Stomach (tissue), 9 donors: ENCODE results near the gene NFATC2. TPM values are rescaled to one million over a fixed set of nuclear protein-coding genes. Genes with fewer than 3 reads are reported as not detected.

Experiments used
- DNase-seq, 2 donors: peaks; one replicate each; pipeline versions ENCODE4 v3.0.0 to v3.0.0-alpha.2; 2013 to 2019
- H3K27ac ChIP-seq, 5 donors: fragments of 200-600 bp in 4 of 5; sonication (generic) in 4 of 5; one replicate each; pipeline ENCODE4 v1.5.1; 2013 to 2019; ENCODE audit warnings: mild to moderate bottlenecking in 1 of 5, moderate library complexity in 1 of 5
- H3K27me3 ChIP-seq, 3 donors: fragments of 200-600 bp; sonication (generic); one replicate each; pipeline ENCODE4 v1.5.1; 2017 to 2019; ENCODE audit warnings: mixed run types in 1 of 3
- H3K36me3 ChIP-seq, 4 donors: fragments of 200-600 bp; sonication (generic); 1 replicate in 3 of 4; 2 replicates in 1 of 4; pipeline ENCODE4 v1.5.1; 2016 to 2019
- H3K4me1 ChIP-seq, 4 donors: fragments of 200-600 bp; sonication (generic); one replicate each; pipeline ENCODE4 v1.5.1; 2016 to 2019
- H3K4me3 ChIP-seq, 4 donors: fragments of 200-600 bp; sonication (generic) in 3 of 4; one replicate each; pipeline ENCODE4 v1.5.1; 2016 to 2019; ENCODE audit warnings: mild to moderate bottlenecking in 1 of 4
- H3K9me3 ChIP-seq, 4 donors: fragments of 200-600 bp; sonication (generic); one replicate each; pipeline ENCODE4 v1.5.1; 2016 to 2019
- CTCF ChIP-seq, 7 experiments: fragments of 450-650 bp in 4 of 7; fragments of 200-600 bp in 3 of 7; sonication (generic) in 3 of 7; IDR thresholded peaks; one replicate each; pipeline ENCODE4 v1.5.1; 2016 to 2019; ENCODE audit warnings: antibody characterized with exemption in 7 of 7, control low read depth in 2 of 7, mild to moderate bottlenecking in 1 of 7
- EP300 ChIP-seq: sonication (generic); formaldehyde crosslinking; IDR thresholded peaks from one replicate; pipeline ENCODE4 v1.6.1; 2017; ENCODE audit warnings: antibody characterized with exemption
- POLR2A ChIP-seq, 4 donors: fragments of 450-650 bp; IDR thresholded peaks; one replicate each; pipeline ENCODE4 v1.6.1; 2016; ENCODE audit warnings: antibody characterized with exemption in 4 of 4, control low read depth in 2 of 4, mild to moderate bottlenecking in 1 of 4, moderate library complexity in 1 of 4
- POLR2AphosphoS5 ChIP-seq, 3 donors: sonication (generic); formaldehyde crosslinking; IDR thresholded peaks; one replicate each; pipeline ENCODE4 v1.6.1; 2016; ENCODE audit warnings: antibody characterized with exemption in 3 of 3
- WGBS, 5 donors: extraction: QIAGEN DNeasy Blood & Tissue Kit in 3 of 5; methylation state at CpG; one replicate each; pipeline versions ENCODE4 v1.1.5 to v1.1.7; 2013 to 2018; 5-methylcytosine and 5-hydroxymethylcytosine counted together
- intact Hi-C: fragments of 100-400 bp; cut with DNase I; formaldehyde crosslinking; loops from one replicate; pipeline ENCODE4 v1.15.1; 2023; ENCODE audit warnings: low total_unique reads
- polyA plus RNA-seq, 3 donors: library from polyadenylated mRNA; stranded (reverse); fragments of 200-250 nt; gene quantifications; one replicate each; pipeline ENCODE4 v1.2.3, GENCODE V29; 2013
- total RNA-seq, 5 donors: library from RNA; depleted of rRNA; stranded (reverse); fragments of >200 nt; gene quantifications; one replicate each; pipeline versions ENCODE4 v1.1.0 to v1.2.3, GENCODE V29; 2014 to 2016
- donor health status: healthy with polysubstance abuse.
- donor health status: Bipolar disorder and iron deficiency.
- donor health status: healthy.

Gene NFATC2
- total and polyA plus RNA-seq, 8 donors: 1.4 to 31.9 (median 8.6) TPM

GRCh38 chr20:51420805-51421204 is 121.7 kb downstream of the NFATC2 start:
- H3K36me3 ChIP-seq: peaks cover 0 to 45% (median 22%) of the 10 kb centered on the region in 4 donors
- no peak overlapping the region for H3K4me3 ChIP-seq
- no peaks in the 10 kb centered on the region for H3K27me3 ChIP-seq
- no peaks in the 10 kb centered on the region for H3K9me3 ChIP-seq
- DNase-seq: no peak
- intact Hi-C loops: no loop called here
- H3K4me1 ChIP-seq: peaks cover 0 to 3% (median 0%) of the 10 kb centered on the region in 4 donors
- no peak for TF ChIP-seq EP300
- no peak for TF ChIP-seq POLR2AphosphoS5 (IDR thresholded peaks at IDR 0.05)
- TF ChIP-seq CTCF (IDR thresholded peaks at IDR 0.05): no peak
- TF ChIP-seq POLR2A (IDR thresholded peaks at IDR 0.05): no peak
- 88 to 95% (median 91%) methylated on average over 3 of the region's 3 CpGs for WGBS, 5 donors
- H3K27ac ChIP-seq: no peak overlapping the region

DNA sequence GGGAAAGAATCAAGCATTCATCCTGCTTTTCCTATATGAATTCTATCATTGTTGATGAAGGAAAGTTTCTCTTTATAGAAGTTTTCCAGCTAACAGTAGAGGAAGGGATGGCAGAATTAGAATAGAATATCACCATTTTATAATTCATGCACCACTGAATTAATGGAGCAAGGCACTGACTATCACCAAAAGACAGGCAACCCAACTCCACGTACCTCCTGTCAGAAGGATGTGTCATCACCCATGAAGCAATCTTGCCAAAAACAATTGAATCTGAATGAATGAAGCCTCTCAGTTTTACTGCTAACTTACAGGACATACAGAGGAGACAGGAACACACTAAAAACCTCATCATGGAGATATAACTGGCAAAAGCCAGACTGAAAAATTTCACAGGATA is 122.4 kb downstream of the NFATC2 start:
- Histone ChIP-seq H3K27me3 (no peaks in the 10 kb centered on the region), H3K4me3 (no peak overlapping the region), H3K36me3 (peaks cover 0 to 38% (median 18%) of the 10 kb centered on the region in 4 donors), H3K4me1 (peaks cover 0 to 3% (median 0%) of the 10 kb centered on the region in 4 donors), H3K9me3 (no peaks in the 10 kb centered on the region), H3K27ac (no peak overlapping the region)
- TF ChIP-seq EP300: no peak
- no peak for TF ChIP-seq CTCF (IDR thresholded peaks at IDR 0.05)
- no peak for TF ChIP-seq POLR2A (IDR thresholded peaks at IDR 0.05)
- no peak for TF ChIP-seq POLR2AphosphoS5 (IDR thresholded peaks at IDR 0.05)
- intact Hi-C loops: no loop called here
- WGBS, 5 donors: 53 to 73% (median 68%) methylated on average over 1 of the region's 1 CpG
- DNase-seq: no peak

DNA sequence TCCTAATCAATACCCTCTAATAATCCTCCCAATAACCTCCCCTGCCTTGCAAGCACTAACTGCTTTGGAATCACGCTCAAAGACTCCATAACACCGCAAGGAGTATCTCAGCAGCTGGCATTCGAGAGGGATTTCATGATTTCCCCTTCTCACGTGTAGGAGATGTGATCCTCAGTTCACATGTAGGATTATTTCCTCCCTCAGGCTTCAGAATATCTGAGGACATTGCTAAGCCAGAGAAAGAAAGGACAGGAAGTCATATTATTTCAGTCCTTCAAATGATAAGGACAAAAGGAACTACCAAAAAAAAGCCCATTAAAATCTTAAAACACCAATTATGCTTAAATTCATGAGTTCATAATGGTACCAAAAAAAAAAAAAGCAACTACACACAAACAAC is 122.9 kb downstream of the NFATC2 start:
- Histone ChIP-seq H3K4me1 (peaks cover 0 to 3% (median 0%) of the 10 kb centered on the region in 4 donors), H3K36me3 (peaks cover 0 to 34% (median 16%) of the 10 kb centered on the region in 4 donors), H3K27me3 (no peaks in the 10 kb centered on the region), H3K4me3 (no peak overlapping the region), H3K27ac (no peak overlapping the region), H3K9me3 (no peaks in the 10 kb centered on the region)
- intact Hi-C loops: no loop called here
- DNase-seq: no peak
- WGBS, 5 donors: 90 to 96% (median 92%) methylated on average over 4 of the region's 4 CpGs
- no peak for TF ChIP-seq CTCF (IDR thresholded peaks at IDR 0.05)
- no peak for TF ChIP-seq POLR2A (IDR thresholded peaks at IDR 0.05)
- TF ChIP-seq POLR2AphosphoS5 (IDR thresholded peaks at IDR 0.05): no peak
- no peak for TF ChIP-seq EP300

DNA sequence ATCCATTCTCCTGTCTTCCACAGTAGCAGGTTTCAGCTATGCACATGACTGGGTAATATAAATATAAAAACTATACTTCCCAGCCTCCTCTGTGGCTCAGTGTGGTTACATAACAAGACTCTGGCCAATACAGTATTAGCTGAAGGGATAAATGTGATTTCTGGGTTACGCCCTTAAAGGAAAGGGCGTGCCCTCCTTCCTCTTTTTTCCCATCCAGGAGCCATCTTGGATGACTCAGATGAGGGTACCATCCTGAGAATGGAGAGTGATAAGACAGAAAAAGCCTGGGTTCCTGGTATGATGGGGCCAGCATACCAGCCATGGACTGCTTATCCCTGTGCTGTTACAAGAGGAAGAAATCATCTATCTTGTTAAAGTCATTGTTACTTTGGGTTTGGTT is 123.3 kb downstream of the NFATC2 start:
- Histone ChIP-seq H3K4me3 (no peak overlapping the region), H3K27me3 (no peaks in the 10 kb centered on the region), H3K9me3 (no peaks in the 10 kb centered on the region), H3K36me3 (peaks cover 0 to 33% (median 14%) of the 10 kb centered on the region in 4 donors), H3K4me1 (peaks cover 0 to 3% (median 0%) of the 10 kb centered on the region in 4 donors), H3K27ac (no peak overlapping the region)
- TF ChIP-seq POLR2A (IDR thresholded peaks at IDR 0.05) (no peak), EP300 (no peak), POLR2AphosphoS5 (IDR thresholded peaks at IDR 0.05) (no peak), CTCF (IDR thresholded peaks at IDR 0.05) (no peak)
- no peak for DNase-seq
- intact Hi-C loops: no loop called here
- 85 to 98% (median 93%) methylated on average over 2 of the region's 2 CpGs for WGBS, 5 donors
